Prostate gland (tissue), 2 donors: Measurements from ENCODE around the gene CHST2. TPM values are rescaled to one million over a fixed set of nuclear protein-coding genes. Genes with fewer than 3 reads are reported as not detected.

Experiments
- DNase-seq: peaks from one replicate; pipeline ENCODE4 v3.0.0-alpha.2; 2019; ENCODE audit warnings: low spot score
- H3K27ac ChIP-seq, 2 donors: fragments of 200-600 bp; sonication (generic); 2 replicates each; pipeline ENCODE4 v1.5.1; 2017 to 2019
- H3K27me3 ChIP-seq: fragments of 200-600 bp; sonication (generic); replicated peaks from 2 replicates; pipeline ENCODE4 v1.5.1; 2019; ENCODE audit not compliant: insufficient read depth
- H3K36me3 ChIP-seq, 2 donors: fragments of 200-600 bp; sonication (generic); 1 replicate in 1 of 2; 2 replicates in 1 of 2; pipeline versions ENCODE4 v1.5.1 to v1.8.1; 2017 to 2019
- H3K4me1 ChIP-seq: fragments of 200-600 bp; sonication (generic); replicated peaks from 2 replicates; pipeline ENCODE4 v1.5.1; 2019
- H3K4me3 ChIP-seq, 2 donors: fragments of 200-600 bp; sonication (generic); 2 replicates each; pipeline ENCODE4 v1.5.1; 2017 to 2019
- H3K9me3 ChIP-seq: fragments of 200-600 bp; sonication (generic); 2 replicates; pipeline ENCODE4 v1.5.1; 2017
- CTCF ChIP-seq, 4 experiments: fragments of 200-600 bp in 2 of 4; fragments of 450-650 bp in 2 of 4; sonication (generic) in 2 of 4; IDR thresholded peaks; 1 replicate in 3 of 4; 2 replicates in 1 of 4; pipeline ENCODE4 v1.5.1; 2016 to 2019; ENCODE audit warnings: antibody characterized with exemption in 4 of 4, mild to moderate bottlenecking in 2 of 4, moderate library complexity in 2 of 4
- POLR2A ChIP-seq: fragments of 450-650 bp; IDR thresholded peaks from one replicate; pipeline ENCODE4 v1.6.1; 2016; ENCODE audit warnings: antibody characterized with exemption, mild to moderate bottlenecking
- POLR2AphosphoS5 ChIP-seq: sonication (generic); formaldehyde crosslinking; IDR thresholded peaks from one replicate; pipeline ENCODE4 v1.6.1; 2017; ENCODE audit warnings: antibody characterized with exemption
- WGBS: methylation state at CpG from one replicate; pipeline ENCODE4 v1.1.5; 2018; 5-methylcytosine and 5-hydroxymethylcytosine counted together
- intact Hi-C: fragments of 100-400 bp; cut with DNase I; formaldehyde crosslinking; loops from one replicate; pipeline ENCODE4 v1.14.2; 2022
- total RNA-seq, 2 donors: library from RNA; depleted of rRNA; stranded (reverse); fragments of >200 nt; gene quantifications; one replicate each; pipeline ENCODE4 v1.1.0, GENCODE V29; 2016

The CHST2 gene
- total RNA-seq, 2 donors from 2014 or later = 9.6 to 9.7 TPM

DNA sequence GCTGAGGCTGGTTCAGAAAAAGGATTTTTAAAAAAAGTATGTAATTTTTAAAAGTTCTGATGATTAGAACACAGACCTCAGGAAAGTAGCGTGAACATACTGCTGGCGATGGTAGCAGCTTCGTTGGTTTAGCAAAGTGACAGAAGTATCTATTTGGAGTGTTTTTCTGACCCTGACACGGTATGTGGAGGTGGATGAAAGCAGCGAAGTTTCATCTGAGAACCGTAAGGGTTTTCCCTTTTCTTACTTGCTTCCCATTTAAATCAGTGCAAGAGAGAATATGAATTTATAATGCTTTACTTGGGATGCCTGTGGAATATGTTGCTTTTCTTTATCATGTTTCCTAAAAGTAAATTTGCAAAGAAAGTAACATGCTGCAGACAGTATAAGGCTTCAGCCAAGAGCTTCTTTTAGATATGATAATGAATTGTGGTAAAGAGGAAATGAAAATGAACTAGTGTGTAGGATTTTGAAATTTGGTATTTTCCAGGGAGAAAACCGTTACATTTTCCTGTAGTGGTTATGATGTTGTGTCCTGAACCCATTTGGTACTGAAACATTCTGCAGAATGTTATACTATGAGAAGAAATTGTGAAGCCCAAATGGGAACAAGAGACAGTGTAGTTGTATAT lies 3.9 kb downstream of the CHST2 start:
- intact Hi-C loops = loop anchor here (10.0 kb wide), 2 partner anchors 371 to 631 kb away; no protein-coding TSS in a partner anchor
- no peaks in the 10 kb centered on the region for H3K27me3 ChIP-seq
- H3K4me3 ChIP-seq = no peak overlapping the region
- no peaks in the 10 kb centered on the region for H3K4me1 ChIP-seq
- 67% methylated on average over 7 of the region's 7 CpGs for WGBS
- H3K9me3 ChIP-seq = no peaks in the 10 kb centered on the region
- no peak for DNase-seq
- TF ChIP-seq CTCF (IDR thresholded peaks at IDR 0.05) (no peak), POLR2A (no peak), POLR2AphosphoS5 (no peak)
- H3K27ac ChIP-seq = no peak overlapping the region
- no peaks in the 10 kb centered on the region for H3K36me3 ChIP-seq

- Histone ChIP-seq H3K4me1 (no peaks in the 10 kb centered on the region), H3K27ac (no peak overlapping the region), H3K27me3 (no peaks in the 10 kb centered on the region), H3K9me3 (no peaks in the 10 kb centered on the region), H3K36me3 (no peaks in the 10 kb centered on the region), H3K4me3 (no peak overlapping the region)
- intact Hi-C loops = loop anchor here (10.0 kb wide), 2 partner anchors 370 to 630 kb away; no protein-coding TSS in a partner anchor
- WGBS = 27% methylated on average over 9 of the region's 9 CpGs
- DNase-seq = no peak
- TF ChIP-seq POLR2AphosphoS5 (no peak), CTCF (IDR thresholded peaks at IDR 0.05) (no peak), POLR2A (no peak)
Measured at GRCh38 chr3:143124601-143125520, 5.3 kb downstream of the CHST2 start.

DNA sequence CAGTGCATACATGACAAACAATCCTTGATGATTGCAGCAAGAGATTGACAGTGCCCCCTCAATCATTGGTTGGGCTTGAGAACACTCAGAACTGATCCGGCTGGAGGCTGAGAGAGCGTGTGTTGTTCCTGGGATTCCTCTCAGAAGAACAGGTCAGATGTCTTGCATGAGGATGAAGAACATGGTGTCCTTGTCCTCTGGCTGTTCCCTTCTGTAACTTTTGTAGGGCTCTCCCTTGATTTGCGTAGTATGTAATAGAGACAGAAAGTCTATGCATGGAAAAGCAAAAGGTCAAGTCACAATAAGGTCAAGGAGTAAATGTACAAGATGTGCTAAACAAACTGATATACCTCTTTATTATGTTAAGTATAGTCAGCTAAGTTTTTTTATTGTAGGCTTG lies 8.2 kb downstream of the CHST2 start:
- Histone ChIP-seq H3K27me3 (no peaks in the 10 kb centered on the region), H3K27ac (no peak overlapping the region), H3K36me3 (no peaks in the 10 kb centered on the region), H3K4me1 (no peaks in the 10 kb centered on the region), H3K9me3 (no peaks in the 10 kb centered on the region), H3K4me3 (no peak overlapping the region)
- no peak for DNase-seq
- intact Hi-C loops = loop anchor here (10.0 kb wide), 2 partner anchors 367 to 627 kb away; no protein-coding TSS in a partner anchor
- TF ChIP-seq POLR2AphosphoS5 (no peak), POLR2A (no peak), CTCF (IDR thresholded peaks at IDR 0.05) (no peak)
- 77% methylated on average over 3 of the region's 3 CpGs for WGBS

DNA sequence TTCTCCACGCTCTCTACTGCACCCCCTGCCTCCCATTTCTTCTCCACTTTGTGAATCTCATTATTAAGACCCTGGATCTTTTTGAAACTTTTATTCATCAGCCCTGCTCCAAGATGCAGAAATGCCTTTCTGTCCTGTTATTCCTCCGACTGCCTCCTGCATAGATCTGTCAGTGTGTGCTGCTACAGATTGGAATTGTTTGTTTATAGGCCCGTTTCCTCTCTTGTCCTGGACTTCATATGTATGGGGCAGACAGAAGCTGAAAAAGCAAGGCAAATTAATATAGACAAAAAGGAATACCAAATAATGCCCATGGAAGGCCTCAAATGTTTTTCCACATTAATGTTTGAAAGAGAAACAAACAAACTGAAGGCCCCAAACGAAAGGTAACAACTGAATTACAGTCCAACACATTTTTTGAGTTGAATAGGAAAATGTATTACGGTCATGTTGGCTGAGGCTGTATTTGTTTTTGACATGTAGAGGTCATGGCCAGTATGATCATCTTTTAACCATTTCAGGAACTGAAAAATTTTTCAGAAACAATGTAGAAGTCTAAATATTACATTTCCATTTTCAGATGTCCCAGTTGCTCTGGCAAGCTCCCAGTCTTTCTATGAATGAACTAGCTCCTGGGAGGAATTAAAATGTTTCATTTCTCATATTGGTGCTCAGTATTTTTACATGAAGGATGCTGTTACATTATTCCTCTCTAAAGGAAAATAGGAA lies 8.8 kb downstream of the CHST2 start:
- H3K27me3 ChIP-seq = no peaks in the 10 kb centered on the region
- no peak for TF ChIP-seq POLR2A
- TF ChIP-seq CTCF (IDR thresholded peaks at IDR 0.05) = no peak
- TF ChIP-seq POLR2AphosphoS5 = no peak
- H3K4me1 ChIP-seq = no peaks in the 10 kb centered on the region
- no peak overlapping the region for H3K4me3 ChIP-seq
- no peaks in the 10 kb centered on the region for H3K9me3 ChIP-seq
- H3K27ac ChIP-seq = no peak overlapping the region
- DNase-seq = no peak
- H3K36me3 ChIP-seq = no peaks in the 10 kb centered on the region
- intact Hi-C loops = loop anchor here (10.0 kb wide), 2 partner anchors 366 to 626 kb away; no protein-coding TSS in a partner anchor
- WGBS = 60% methylated on average over 5 of the region's 5 CpGs
